ENCODE results near the gene C9orf153.

C9orf153 gene

GRCh38 chr9:86282979-86283535, 23.6 kb upstream of the C9orf153 start:
- TF ChIP-seq CTCF (IDR thresholded peaks at IDR 0.05; ENCODE audit: low read depth, low read length, missing control alignments), result no peak
- peak overlapping the region; percentile 96 for H3K4me3 ChIP-seq (ENCODE audit: low read depth, low read length)
- peak overlapping the region; percentile 98 for H3K27ac ChIP-seq
- H3K27me3 ChIP-seq (replicated peaks), result no peaks in the 10 kb centered on the region
- peak; percentile 79 for DNase-seq
- H3K36me3 ChIP-seq (replicated peaks), result no peaks in the 10 kb centered on the region
- in situ Hi-C loops (cut with HindIII; ENCODE audit: low pct_ligation_motif_present, low sequenced_read_pairs), result no loop called here

- H3K27ac ChIP-seq, result peak within 1 kb of the TSS; percentile 98
- H3K4me3 ChIP-seq (ENCODE audit: low read depth, low read length), result peak within 1 kb of the TSS; percentile 96
- no peaks in the 10 kb centered on the region for H3K36me3 ChIP-seq (replicated peaks)
- DNase-seq, result peak; percentile 92
- in situ Hi-C loops (cut with HindIII; ENCODE audit: low pct_ligation_motif_present, low sequenced_read_pairs), result no loop called here
- TF ChIP-seq CTCF (IDR thresholded peaks at IDR 0.05; ENCODE audit: low read depth, low read length, missing control alignments), result no peak
- H3K27me3 ChIP-seq (replicated peaks), result no peaks in the 10 kb centered on the region
Measured at GRCh38 chr9:86282077-86282978, 22.9 kb upstream of the C9orf153 start, which contains the start of gene ISCA1. Gene ISCA1 (minus strand): TSS chr9:86282538. CDS start chr9:86282458, 80 bp downstream.

- Histone ChIP-seq H3K27me3 (replicated peaks) (no peaks in the 10 kb centered on the region), H3K36me3 (replicated peaks) (no peaks in the 10 kb centered on the region), H3K27ac (peak overlapping the region; percentile 98), H3K4me3 (ENCODE audit: low read depth, low read length) (peak overlapping the region; percentile 96)
- no peak for TF ChIP-seq CTCF (IDR thresholded peaks at IDR 0.05; ENCODE audit: low read depth, low read length, missing control alignments)
- in situ Hi-C loops (cut with HindIII; ENCODE audit: low pct_ligation_motif_present, low sequenced_read_pairs), result no loop called here
- no peak for DNase-seq
Measured at GRCh38 chr9:86281593-86282076, 22.2 kb upstream of the C9orf153 start.

- Histone ChIP-seq H3K27ac (no peak overlapping the region), H3K36me3 (replicated peaks) (no peaks in the 10 kb centered on the region), H3K4me3 (ENCODE audit: low read depth, low read length) (no peak overlapping the region), H3K27me3 (replicated peaks) (no peaks in the 10 kb centered on the region)
- TF ChIP-seq CTCF (IDR thresholded peaks at IDR 0.05; ENCODE audit: low read depth, low read length, missing control alignments), result no peak
- no peak for DNase-seq
- in situ Hi-C loops (cut with HindIII; ENCODE audit: low pct_ligation_motif_present, low sequenced_read_pairs), result no loop called here
Measured at GRCh38 chr9:86280580-86280979, 21.1 kb upstream of the C9orf153 start.

GRCh38 chr9:86279839-86280238, 20.4 kb upstream of the C9orf153 start:
- Histone ChIP-seq H3K27ac (no peak overlapping the region), H3K36me3 (replicated peaks) (no peaks in the 10 kb centered on the region), H3K27me3 (replicated peaks) (no peaks in the 10 kb centered on the region), H3K4me3 (ENCODE audit: low read depth, low read length) (no peak overlapping the region)
- DNase-seq, result peak; percentile 11
- in situ Hi-C loops (cut with HindIII; ENCODE audit: low pct_ligation_motif_present, low sequenced_read_pairs), result no loop called here
- TF ChIP-seq CTCF (IDR thresholded peaks at IDR 0.05; ENCODE audit: low read depth, low read length, missing control alignments), result no peak
